ENCODE results near the gene C3orf18. TPM values are rescaled to one million over a fixed set of nuclear protein-coding genes. Genes with fewer than 3 reads are reported as not detected.

The C3orf18 gene
- total and polyA plus RNA-seq, 3 donors from 2014 or later = 14.9 to 28.8 (median 21.0) TPM

- H3K36me3 ChIP-seq (ENCODE audit: low read depth, missing control alignments) = no peaks in the 10 kb centered on the region
- peak; percentile 77 for DNase-seq
- TF ChIP-seq POLR2A (IDR thresholded peaks at IDR 0.05) = no peak
- TF ChIP-seq CTCF (IDR thresholded peaks at IDR 0.05) = peak; percentile 54 to 88 (median 62)
- peaks cover 19% of the 10 kb centered on the region for H3K4me1 ChIP-seq
- no peak overlapping the region for H3K27ac ChIP-seq
- H3K4me3 ChIP-seq = no peak overlapping the region
- intact Hi-C loops (cut with DNase I; ENCODE audit: low total_unique reads) = no loop called here
- WGBS, 2 donors = 45 to 47% methylated on average over 5 to 7 of the region's 7 CpGs
- no peaks in the 10 kb centered on the region for H3K27me3 ChIP-seq
- no peaks in the 10 kb centered on the region for H3K9me3 ChIP-seq
Measured at GRCh38 chr3:50519471-50520089, 48.0 kb downstream of the C3orf18 start.

- H3K4me1 ChIP-seq = peaks cover 19% of the 10 kb centered on the region
- no peak for DNase-seq
- intact Hi-C loops (cut with DNase I; ENCODE audit: low total_unique reads) = no loop called here
- no peak overlapping the region for H3K27ac ChIP-seq
- H3K27me3 ChIP-seq = no peaks in the 10 kb centered on the region
- no peak overlapping the region for H3K4me3 ChIP-seq
- TF ChIP-seq CTCF (IDR thresholded peaks at IDR 0.05) (no peak), POLR2A (IDR thresholded peaks at IDR 0.05) (no peak)
- WGBS, 2 donors = 91 to 100% methylated on average over 2 to 7 of the region's 7 CpGs
- H3K36me3 ChIP-seq (ENCODE audit: low read depth, missing control alignments) = no peaks in the 10 kb centered on the region
- no peaks in the 10 kb centered on the region for H3K9me3 ChIP-seq
Measured at GRCh38 chr3:50518436-50518835, 49.1 kb downstream of the C3orf18 start.

GRCh38 chr3:50517721-50518206 is 49.8 kb downstream of the C3orf18 start:
- peaks cover 19% of the 10 kb centered on the region for H3K4me1 ChIP-seq
- TF ChIP-seq POLR2A (IDR thresholded peaks at IDR 0.05) (no peak), CTCF (IDR thresholded peaks at IDR 0.05) (no peak)
- no peak overlapping the region for H3K4me3 ChIP-seq
- intact Hi-C loops (cut with DNase I; ENCODE audit: low total_unique reads) = no loop called here
- no peaks in the 10 kb centered on the region for H3K36me3 ChIP-seq (ENCODE audit: low read depth, missing control alignments)
- H3K27me3 ChIP-seq = no peaks in the 10 kb centered on the region
- WGBS, 2 donors = 82 to 84% methylated on average over 4 of the region's 4 CpGs
- DNase-seq = no peak
- no peaks in the 10 kb centered on the region for H3K9me3 ChIP-seq
- H3K27ac ChIP-seq = no peak overlapping the region

GRCh38 chr3:50516440-50516871 is 51.1 kb downstream of the C3orf18 start:
- WGBS, 2 donors = 65 to 82% methylated on average over 4 of the region's 4 CpGs
- Histone ChIP-seq H3K27me3 (no peaks in the 10 kb centered on the region), H3K27ac (peak overlapping the region; percentile 10 to 27), H3K4me3 (no peak overlapping the region), H3K36me3 (ENCODE audit: low read depth, missing control alignments) (no peaks in the 10 kb centered on the region), H3K9me3 (no peaks in the 10 kb centered on the region), H3K4me1 (peaks cover 19% of the 10 kb centered on the region)
- intact Hi-C loops (cut with DNase I; ENCODE audit: low total_unique reads) = no loop called here
- TF ChIP-seq CTCF (IDR thresholded peaks at IDR 0.05) (no peak), POLR2A (IDR thresholded peaks at IDR 0.05) (no peak)
- DNase-seq = peak; percentile 18

All from testis (tissue), 3 donors.